Measurements from ENCODE around the gene UCHL3.
"Not testable (repeated sequence)": the region's sequence is repeated elsewhere in the genome, so short reads cannot be mapped to it uniquely, and the experiment has no call there.

Gene UCHL3

DNA sequence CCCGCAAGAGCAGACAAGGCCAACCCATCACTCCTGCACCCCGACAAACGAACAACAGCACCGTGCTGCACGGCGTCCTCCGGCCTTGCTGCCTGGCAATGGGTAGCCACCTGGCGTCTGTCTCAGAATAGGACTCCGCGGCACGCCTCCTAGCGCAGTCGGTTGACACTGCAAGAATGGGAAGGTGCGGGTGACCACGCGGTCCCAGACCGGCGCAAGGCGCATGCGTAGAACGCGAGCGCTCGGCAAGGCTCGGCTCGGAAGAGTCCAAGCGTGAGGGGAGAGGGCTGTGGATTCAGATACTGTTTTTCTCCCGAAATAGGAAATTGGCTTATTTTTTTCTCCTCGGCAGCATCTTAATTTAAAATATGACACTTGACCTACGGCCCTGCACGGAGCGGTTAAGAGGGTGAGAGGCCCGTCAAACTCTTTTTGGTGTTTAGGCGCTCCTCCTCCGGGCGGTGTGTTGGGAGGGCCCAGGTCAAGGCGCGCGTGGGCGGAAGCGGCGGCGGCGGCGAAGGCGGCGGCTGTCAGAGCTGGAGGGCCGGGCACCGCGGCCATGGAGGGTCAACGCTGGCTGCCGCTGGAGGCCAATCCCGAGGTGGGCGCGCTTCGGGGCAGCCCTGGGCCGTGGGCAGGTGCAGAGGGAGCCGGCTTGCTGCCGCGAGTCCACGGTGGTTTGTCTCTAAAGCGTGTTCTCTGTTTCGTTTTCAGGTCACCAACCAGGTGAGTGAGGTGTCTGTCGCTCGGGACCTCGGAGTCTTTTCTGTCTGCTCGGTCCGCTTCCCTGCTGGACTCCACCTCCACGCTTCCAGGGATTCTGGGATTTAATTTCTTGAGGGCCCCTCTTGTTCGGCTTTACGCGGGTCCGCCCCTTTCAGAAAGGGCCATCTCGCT is at the start of gene UCHL3:
TSS of gene UCHL3 (plus strand) at position 530 of the 897 bp plus-strand sequence. CDS start at position 560, 30 bp downstream.
- peak; percentile 98 for DNase-seq

DNA sequence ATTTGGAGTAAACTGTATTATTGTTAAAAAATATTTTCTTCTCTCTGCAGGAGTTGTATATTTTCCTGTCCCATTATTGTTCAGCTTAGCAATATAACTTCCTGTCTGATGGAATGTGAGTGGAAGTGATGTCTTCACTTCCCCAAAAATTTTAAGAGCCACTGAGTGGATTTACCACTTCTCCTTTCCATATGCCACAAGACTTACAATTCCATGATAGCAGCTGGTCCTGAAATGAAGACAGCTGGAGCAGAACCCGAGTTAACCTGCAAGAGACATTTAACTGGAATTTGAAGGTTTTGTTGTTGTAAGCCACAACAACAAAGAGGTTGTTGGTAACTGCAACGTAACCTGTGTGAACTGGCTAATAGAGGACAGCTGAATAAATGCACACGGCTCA is 44.3 kb upstream of the UCHL3 start:
- DNase-seq: no peak

DNA sequence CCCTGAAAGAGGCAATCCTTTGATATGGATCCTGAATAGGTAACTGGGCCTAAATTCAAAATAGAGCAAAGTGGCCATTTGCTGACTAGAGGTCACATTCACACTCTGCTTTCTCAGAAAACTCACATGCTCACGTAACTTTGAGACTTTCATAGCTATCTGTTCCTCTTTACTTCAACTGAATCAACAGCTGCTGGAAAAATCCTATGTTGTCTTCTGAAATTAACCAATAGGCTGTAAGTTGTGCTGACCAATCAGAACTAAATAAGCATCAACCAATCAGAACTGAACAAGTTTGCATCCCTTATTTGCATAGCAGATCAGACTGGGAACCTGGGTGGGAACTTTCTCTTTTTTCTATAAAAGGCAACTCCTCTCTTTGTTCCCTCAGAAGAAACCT is 43.6 kb upstream of the UCHL3 start:
- DNase-seq: no peak

DNA sequence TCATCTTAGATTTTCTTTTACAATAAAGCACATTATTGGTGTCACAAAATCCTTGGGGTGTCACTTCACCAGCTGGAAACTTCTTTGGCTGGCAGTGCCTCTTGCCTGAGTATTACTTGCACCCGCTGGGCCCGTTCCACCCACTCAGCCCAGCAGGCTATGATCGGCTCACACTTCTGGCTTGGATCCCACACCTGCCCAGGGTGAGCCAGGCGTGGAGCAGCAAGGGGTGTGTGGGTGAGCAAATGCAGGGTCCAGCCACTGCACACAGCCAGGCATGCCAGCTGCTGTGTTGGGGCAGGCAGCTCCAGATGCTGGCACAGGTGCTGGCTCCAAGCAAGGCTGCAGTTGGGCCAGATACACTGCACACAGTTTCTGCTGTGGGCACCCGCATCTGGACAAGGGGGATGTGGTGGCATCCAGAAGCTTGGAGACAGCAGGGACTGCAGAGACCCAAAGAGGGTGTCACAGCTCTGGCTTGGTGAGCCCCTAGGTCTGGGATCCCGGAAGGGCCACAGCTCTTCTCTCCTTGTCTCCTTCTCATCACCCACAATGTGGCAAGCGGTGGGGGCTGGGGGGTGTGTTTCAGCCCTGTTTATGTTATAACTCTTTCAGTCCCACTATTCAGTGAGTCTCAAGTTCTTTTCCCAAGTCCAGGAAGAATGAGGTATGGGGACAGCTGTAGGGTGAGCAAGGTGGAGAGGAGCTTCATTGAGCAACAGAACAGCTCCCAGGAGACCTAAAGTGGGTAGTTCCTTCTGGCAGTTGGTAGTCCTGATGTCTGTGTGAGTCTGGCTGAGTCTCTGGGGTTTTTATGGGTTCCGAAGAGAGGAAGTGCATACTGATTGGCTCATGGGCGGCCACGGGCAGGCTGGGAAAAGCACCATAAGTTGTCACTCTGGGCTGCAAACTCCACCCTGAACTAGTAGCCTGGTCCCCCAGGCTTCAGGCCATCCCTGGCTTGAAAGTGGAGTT is 42.3 kb upstream of the UCHL3 start:
- DNase-seq: no peak

DNA sequence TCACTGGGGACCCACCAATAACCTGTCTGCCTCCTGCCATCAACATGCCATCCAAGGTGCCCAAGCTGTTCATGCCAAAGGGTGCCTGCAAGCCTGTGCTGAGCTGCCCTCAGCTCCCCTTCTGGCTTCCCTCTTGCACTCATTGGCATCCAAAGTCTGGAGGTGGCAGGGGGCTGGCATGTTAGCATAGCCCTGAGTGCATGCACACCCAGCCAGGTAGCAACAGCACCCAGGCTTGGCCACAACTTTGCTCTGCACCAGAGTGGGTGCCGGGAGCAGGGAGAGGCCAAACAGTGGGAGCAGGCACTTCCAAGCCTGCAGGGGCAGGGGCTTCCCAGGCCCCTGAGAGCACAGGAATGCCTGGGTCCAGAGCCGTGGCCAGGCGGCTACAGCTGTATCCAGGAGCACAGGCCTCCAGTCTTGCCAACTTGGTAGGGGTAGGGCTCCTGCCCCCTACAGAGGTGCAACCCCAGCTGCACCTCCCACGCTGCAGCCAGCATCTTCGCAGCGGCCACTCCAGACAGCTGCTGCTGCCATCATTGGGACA is 41.5 kb upstream of the UCHL3 start:
- no peak for DNase-seq

DNA sequence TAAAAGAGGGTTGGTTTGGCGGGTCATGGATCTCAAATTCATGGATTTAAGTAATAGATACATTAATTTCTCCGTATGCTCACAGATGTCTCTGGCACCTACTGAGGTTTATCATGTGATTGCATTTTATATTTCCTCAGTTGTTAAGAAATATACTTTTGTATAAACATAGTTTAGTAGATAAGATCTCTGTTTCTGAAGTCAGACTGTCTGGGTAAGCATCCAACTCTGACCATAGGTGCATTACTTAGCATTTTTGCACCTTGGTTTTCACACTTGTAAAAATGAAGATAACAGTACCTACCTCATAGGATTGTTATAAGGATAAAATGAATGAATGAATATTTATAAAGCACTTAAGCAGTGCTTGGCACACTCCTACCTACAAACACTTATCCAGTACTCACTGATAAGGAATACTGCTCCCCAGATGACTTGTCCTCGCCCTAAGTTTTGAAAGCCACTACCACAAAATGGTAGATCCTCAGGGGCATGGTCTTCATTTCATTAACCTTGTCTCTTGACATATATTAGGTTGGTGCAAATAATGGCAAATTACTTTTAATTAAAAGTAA is 38.5 kb upstream of the UCHL3 start:
- DNase-seq: no peak

DNA sequence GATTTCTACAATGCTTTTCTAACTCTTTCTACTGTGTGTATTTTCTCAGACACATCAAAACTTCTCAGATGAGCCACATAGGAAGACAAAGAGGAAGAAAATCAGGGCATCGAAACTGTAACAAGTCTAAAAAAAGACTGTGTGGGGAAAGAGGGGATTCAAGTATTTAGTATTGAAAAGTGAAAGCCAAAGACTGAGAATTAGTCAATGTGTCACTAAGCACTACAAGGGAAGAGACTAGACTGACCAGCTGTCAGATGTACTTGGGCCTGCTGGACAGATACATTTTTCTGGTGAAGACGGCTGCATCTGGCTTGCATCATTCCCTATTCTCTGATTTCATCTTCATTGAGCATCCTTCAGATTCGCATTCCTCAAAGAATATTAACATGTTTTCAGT is 37.3 kb upstream of the UCHL3 start:
- no peak for DNase-seq

DNA sequence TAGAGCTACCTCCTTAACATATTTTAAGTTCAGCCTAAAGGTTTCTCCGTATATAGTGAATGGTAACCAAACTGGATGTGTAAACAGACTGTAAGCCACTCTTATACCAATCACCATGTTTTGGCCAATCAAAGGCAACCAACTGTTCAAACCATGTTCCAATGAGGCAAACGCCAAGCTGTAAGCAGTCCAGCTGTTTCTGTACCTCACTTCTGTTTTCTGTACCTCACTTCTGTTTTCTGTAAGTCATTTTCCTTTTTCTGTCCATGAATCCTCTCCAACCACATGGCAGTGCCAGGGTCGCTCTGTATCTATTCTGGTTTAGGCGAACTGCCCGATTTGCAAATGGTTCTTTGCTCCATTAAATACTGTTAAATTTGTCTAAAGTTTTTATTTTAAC is 36.3 kb upstream of the UCHL3 start:
- no peak for DNase-seq

DNA sequence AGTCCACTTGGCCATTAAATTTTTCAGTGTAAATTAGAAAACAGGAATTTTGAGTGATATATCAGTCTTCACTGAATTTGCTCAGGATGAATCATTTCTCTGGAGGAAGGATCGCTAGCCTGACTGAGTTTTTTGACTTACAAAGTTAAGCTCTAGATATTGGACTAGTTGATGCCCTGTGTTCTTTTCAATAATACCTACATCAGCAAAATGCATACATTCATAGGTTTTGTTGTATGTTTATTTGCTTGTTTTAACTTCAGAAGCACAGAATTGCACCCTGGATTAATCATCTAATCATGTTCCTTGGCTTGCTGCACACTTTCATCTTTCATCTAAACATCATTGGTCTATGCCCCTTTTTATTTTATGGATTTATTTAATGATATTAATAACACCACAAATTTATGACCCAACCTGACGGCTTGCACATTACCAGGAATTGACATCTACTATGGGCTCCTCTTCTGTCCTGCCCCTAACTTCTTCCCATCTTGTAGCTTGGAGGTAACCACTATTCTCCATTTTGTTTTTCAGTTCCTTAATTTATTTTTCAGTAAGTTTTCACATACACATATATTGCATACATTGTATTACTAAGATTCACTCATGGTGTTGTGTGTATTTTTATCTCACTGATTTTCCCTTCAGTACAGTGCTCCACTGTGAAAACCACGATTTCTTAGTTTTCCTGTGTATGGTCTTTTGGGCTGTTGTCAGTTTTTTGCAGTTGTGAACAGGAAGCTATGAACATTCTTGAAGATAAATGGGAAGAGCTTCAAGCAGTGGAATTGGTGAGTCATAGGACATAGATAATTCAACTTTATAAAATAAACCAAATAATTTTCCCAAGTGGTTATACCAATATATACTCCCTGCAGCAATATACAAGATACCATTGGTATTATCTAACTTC is 35.3 kb upstream of the UCHL3 start:
- no peak for DNase-seq

DNA sequence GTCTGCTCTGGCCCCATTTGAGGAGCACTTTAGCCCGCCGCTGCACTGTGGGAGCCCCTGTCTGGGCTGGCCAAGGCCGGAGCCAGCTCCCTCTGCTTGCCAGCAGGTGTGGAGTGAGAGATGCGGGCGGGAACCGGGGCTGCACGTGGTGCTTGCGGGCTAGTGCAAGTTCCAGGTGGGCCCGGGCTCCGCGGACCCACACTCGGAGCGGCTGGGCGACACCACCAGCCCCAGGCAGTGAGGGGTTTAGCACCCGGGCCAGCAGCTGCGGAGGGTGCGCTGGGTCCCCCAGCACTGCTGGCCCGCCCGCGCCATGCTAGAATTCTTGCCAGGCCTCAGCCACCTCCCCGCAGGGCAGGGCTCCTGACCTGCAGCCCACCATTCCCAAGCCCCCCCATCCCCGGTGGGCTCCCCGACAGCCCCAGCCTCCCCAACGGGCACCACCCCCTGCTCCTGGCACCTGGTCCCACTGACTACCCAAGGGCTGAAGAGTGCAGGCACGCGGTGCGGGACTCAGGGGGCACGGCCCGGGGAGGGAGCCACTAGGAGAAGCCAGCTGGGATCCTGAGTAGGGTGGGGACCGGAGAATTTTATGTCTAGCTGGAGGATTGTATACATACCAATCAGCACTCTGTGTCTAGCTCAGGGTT is 31.0 kb upstream of the UCHL3 start:
- DNase-seq: no peak

DNA sequence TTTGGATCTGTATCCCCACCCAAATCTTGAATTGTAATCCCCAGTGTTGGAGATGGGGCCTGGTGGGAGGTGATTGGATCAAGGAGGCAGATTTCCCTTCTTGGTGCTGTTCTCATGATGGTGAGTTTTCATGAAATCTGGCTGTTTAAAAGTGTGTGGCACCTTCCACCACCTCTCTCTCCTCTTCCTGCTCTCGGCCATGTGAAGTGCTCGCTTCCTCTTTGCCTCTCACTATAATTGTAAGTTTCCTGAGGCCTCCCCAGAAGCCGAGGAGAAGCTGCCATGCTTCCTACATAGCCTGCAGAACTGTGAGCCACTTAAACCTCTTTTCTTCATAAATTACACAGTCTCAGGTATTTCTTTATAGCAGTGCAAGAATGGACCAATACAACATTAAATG is 27.6 kb upstream of the UCHL3 start:
- no peak for DNase-seq

DNA sequence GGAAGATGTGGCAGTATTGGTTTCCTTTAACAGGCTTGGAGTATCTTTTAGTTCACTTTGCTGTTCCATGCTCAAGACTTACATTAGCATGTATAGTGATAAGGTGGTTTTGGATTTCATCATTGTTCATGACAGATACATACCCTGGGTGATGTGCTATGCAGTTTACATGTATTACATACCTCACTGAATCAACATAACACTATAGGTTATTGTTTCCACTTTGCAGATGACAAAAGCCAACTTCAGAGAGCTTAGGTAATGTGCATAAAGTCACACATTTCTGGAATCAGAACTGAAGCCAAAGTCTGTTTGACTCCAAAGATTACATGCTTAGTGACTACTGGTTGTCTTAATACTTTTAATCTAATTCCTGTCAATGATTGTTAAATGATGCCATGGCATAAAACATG is 19.0 kb upstream of the UCHL3 start:
- DNase-seq: no peak

DNA sequence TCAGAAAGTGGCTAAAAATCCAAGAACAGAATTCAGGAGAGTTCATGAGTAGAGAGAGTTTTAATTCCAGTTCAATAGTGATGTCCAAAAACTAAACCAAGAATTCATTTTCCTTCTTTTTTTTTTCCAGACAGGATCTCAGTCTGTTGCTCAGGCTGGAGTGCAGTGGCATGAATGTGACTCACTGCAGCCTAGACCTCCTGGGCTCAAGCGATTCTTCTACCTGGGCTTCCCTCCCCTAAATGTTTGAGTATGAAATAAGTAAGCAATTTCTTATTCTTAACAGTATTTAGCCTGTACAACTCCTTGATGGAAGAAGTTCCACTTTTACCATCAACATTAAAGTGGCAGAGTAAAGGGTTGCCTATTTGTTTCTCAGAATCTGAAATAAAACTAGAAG is 15.7 kb upstream of the UCHL3 start:
- no peak for DNase-seq

DNA sequence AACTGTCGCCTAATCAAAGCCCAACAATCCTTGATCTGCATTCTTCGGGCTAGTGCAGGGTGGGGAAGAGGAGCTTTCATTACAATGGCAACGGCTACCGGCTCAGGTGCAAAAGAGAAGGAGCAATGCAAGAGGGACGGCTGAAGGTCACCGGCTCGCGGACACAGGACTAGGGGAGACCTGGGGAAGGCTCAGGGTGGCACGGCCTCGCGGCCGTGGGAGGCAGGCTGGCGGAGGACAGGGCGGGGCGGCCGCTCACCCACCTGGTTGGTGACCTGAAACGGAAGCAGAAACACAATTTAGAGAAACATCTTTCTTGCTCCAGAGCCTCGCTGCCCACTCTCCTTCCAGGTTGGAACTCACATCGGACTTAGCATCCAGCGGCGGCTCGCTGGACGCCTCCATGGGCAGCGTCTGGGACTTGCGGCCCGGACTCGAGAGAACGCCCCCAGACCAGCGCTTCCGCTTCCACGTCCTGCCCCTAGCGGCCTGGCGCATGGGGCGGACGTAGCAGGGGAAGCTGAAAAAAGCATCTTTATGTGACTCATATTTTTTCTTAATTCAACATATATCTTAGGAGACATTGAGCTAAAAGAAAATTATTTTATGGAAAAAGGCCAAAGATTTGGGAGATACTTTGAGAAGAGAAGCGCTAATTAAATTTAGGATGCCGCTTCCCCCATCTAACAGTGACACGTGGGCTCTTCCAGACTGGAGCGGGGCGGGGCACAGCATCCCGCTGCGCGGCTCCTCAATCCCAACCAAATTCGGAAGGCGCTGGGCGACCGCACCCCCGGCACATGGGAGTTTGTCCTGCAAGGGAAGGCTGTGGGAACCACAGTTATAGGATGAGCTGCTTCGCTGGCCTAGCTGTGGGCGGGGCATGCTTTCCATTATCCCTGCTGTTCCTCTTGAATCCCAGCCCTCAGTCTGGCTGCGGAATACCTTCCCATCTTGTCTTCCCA is 11.9 kb upstream of the UCHL3 start, which contains the start of gene COMMD6:
TSS of gene COMMD6 (minus strand) at position 441 of the 965 bp plus-strand sequence. CDS start at position 405, 36 bp downstream.
- DNase-seq: peak; percentile 58

DNA sequence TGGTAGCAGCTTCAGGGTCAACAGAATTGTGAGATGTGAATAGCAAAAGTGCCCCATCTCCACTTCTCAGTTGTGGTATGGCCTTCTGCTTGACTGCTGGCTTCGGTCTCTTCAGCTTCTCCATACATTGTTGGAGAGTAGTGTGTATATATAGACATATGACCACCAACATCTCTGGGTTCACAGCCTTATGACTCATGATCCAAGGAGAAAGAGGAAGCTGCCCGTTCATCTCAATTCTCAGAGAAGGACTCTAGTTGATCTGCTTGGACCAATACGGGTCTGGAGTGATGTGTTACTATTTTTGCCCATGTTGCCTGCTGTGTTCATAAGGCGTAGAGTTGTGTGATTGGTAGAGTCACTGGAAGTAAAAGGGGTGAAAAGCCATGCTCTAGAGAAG is 8.3 kb upstream of the UCHL3 start:
- no peak for DNase-seq

DNA sequence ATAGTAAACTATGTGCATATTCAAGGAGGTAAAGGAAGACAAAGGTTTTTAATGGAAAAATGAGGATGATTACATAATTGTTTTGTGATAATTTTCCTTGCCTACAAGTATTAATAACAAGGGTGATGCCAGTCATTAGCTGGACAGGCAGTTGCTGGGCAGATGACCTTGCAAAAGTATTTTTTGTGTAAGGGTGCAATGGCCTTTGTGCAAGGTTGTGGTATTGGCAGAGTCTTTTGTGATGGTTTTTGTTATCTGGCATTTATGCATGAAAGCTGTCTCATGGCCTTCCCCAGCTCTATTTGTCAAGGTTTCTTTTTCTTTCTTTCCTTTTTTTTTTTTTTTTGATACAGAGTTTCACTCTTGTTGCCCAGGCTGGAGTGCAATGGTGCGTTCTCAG is 7.6 kb upstream of the UCHL3 start:
- no peak for DNase-seq

DNA sequence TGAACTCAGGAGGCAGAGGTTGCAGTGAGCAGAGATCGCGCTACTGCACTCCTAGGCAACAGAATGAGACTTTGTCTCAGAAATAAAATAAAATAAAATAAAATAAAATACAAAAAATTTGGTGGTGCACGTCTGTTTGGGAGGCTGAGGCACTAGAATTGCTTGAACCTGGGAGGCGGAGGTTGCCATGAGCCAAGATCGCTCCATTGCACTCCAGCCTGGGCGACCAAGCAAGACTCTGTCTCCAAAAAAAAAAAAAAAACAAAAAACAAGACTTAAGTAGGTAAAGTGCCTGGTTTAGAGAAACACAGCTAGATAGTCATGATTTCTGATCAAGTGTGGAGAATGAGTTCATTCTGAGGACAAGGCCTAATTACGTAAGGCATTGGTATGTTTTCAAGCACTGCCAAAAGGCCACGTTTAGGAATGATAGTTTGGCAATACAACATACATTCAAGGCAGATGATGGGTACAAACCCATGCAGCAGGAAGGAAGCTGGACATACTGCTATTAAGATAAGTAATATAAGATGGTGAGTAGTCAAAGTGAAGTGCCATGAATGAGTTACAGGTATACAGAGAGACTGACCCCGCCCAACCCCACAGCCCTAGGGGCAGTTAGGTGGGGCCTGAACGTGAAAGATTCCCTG is 4.8 kb upstream of the UCHL3 start:
- DNase-seq: no peak

DNA sequence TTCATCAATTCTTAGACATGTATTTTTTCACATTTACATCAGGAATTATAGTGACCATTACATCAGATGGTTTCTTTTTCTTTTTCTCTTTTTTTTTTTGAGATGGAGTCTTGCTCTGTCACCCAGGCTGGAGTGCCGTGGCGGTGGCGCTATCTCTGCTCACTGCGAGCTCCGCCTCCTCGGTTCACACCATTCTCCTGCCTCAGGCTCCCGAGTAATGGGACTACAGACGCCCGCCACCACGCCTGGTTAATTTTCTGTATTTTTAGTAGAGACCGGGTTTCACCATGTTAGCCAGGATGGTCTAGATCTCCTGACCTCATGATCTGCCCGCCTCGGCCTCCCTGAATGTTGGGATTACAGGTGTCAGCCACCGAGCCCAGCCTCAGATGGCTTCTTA is 4.2 kb upstream of the UCHL3 start:
- DNase-seq: not testable (repeated sequence)

DNA sequence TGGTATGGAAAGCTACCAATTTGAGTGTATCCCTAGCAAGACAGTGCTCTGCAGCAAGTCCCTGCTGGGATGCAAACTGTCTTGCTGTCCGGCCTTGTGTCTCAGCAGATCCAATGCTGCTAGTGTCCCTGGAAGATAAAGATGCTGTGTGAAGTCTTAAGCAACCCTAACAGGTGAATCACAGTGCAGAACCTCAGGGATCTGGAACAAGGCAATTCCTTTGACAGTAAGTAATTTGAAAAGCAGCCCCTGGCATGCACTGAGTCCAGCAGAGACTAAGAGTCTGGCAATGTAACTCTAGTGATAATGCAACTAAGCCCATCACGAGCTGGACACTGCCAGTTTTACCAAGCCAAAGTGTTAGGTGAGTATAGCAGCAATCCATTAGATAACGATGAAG is 1.7 kb upstream of the UCHL3 start:
- no peak for DNase-seq

Data from activated CD4-positive, alpha-beta T cell treated with anti-CD3 and anti-CD28 coated beads, Interleukin-2, amount 50 U/mL, for 1 hour (primary cell).